Right atrium auricular region (tissue), 2 donors: ENCODE measurements around the gene DYRK2. TPM values are rescaled to one million over a fixed set of nuclear protein-coding genes. Genes with fewer than 3 reads are reported as not detected.

Experiments used
- DNase-seq: peaks from one replicate; pipeline ENCODE4 v3.0.0-alpha.2; 2019; ENCODE audit warnings: low spot score
- H3K27ac ChIP-seq, 2 donors: fragments of 200-600 bp; sonication (generic); 1 replicate in 1 of 2; 2 replicates in 1 of 2; pipeline ENCODE4 v1.5.1; 2016 to 2019
- H3K27me3 ChIP-seq, 2 donors: fragments of 200-600 bp; sonication (generic); one replicate each; pipeline versions ENCODE4 v1.5.1 to v1.6.0; 2017 to 2019
- H3K36me3 ChIP-seq: fragments of 200-600 bp; sonication (generic); one replicate; pipeline ENCODE4 v1.5.1; 2016
- H3K4me1 ChIP-seq, 2 donors: fragments of 200-600 bp; sonication (generic); one replicate each; pipeline versions ENCODE4 v1.5.1 to v1.6.0; 2017 to 2019
- H3K4me3 ChIP-seq, 2 donors: fragments of 200-600 bp; sonication (generic); 1 replicate in 1 of 2; 2 replicates in 1 of 2; pipeline ENCODE4 v1.5.1; 2017 to 2019; ENCODE audit warnings: mild to moderate bottlenecking in 1 of 2, moderate library complexity in 1 of 2
- H3K9me3 ChIP-seq, 2 donors: fragments of 200-600 bp; sonication (generic); one replicate each; pipeline ENCODE4 v1.5.1; 2019
- CTCF ChIP-seq, 2 donors: fragments of 200-600 bp; sonication (generic); IDR thresholded peaks; one replicate each; pipeline ENCODE4 v1.5.1; 2019; ENCODE audit warnings: antibody characterized with exemption in 2 of 2
- total RNA-seq, 2 donors: library from RNA; depleted of rRNA; stranded (reverse); fragments of >200 nt; gene quantifications; one replicate each; pipeline ENCODE4 v1.1.0, GENCODE V29; 2016

Gene DYRK2
- total RNA-seq, 2 donors from 2014 or later: 55.1 to 86.6 TPM

GRCh38 chr12:67692135-67692534, 43.6 kb downstream of the DYRK2 start:
- DNase-seq: no peak
- no peak overlapping the region for H3K27ac ChIP-seq
- H3K27me3 ChIP-seq: no peaks in the 10 kb centered on the region
- no peak for TF ChIP-seq CTCF (IDR thresholded peaks at IDR 0.05)
- H3K4me3 ChIP-seq: no peak overlapping the region
- H3K4me1 ChIP-seq: peaks cover 0 to 4% of the 10 kb centered on the region in 2 donors
- H3K9me3 ChIP-seq: no peaks in the 10 kb centered on the region
- no peaks in the 10 kb centered on the region for H3K36me3 ChIP-seq

- no peak for DNase-seq
Measured at GRCh38 chr12:67692966-67693365, 44.4 kb downstream of the DYRK2 start.

GRCh38 chr12:67693894-67694293, 45.3 kb downstream of the DYRK2 start:
- no peak for DNase-seq
- no peak for TF ChIP-seq CTCF (IDR thresholded peaks at IDR 0.05)
- Histone ChIP-seq H3K9me3 (no peaks in the 10 kb centered on the region), H3K27me3 (no peaks in the 10 kb centered on the region), H3K27ac (no peak overlapping the region), H3K36me3 (no peaks in the 10 kb centered on the region), H3K4me3 (no peak overlapping the region), H3K4me1 (peaks cover 0 to 11% of the 10 kb centered on the region in 2 donors)

More at GRCh38 chr12:67692966-67693365, 44.4 kb downstream of the DYRK2 start:
- no peak overlapping the region for H3K27ac ChIP-seq
- H3K36me3 ChIP-seq: no peaks in the 10 kb centered on the region
- H3K9me3 ChIP-seq: no peaks in the 10 kb centered on the region
- no peak for TF ChIP-seq CTCF (IDR thresholded peaks at IDR 0.05)
- no peak overlapping the region for H3K4me3 ChIP-seq
- no peaks in the 10 kb centered on the region for H3K27me3 ChIP-seq
- H3K4me1 ChIP-seq: peaks cover 0 to 4% of the 10 kb centered on the region in 2 donors

GRCh38 chr12:67694306-67694900, 45.9 kb downstream of the DYRK2 start:
- Histone ChIP-seq H3K9me3 (no peaks in the 10 kb centered on the region), H3K4me3 (no peak overlapping the region), H3K4me1 (peaks cover 0 to 15% of the 10 kb centered on the region in 2 donors), H3K36me3 (no peaks in the 10 kb centered on the region), H3K27ac (no peak overlapping the region), H3K27me3 (no peaks in the 10 kb centered on the region)
- no peak for TF ChIP-seq CTCF (IDR thresholded peaks at IDR 0.05)
- DNase-seq: no peak

GRCh38 chr12:67695974-67696373, 47.4 kb downstream of the DYRK2 start:
- Histone ChIP-seq H3K27me3 (no peaks in the 10 kb centered on the region), H3K4me3 (no peak overlapping the region), H3K27ac (no peak overlapping the region), H3K9me3 (no peaks in the 10 kb centered on the region), H3K4me1 (peaks cover 0 to 15% of the 10 kb centered on the region in 2 donors), H3K36me3 (no peaks in the 10 kb centered on the region)
- DNase-seq: no peak
- no peak for TF ChIP-seq CTCF (IDR thresholded peaks at IDR 0.05)

- no peak for TF ChIP-seq CTCF (IDR thresholded peaks at IDR 0.05)
Measured at GRCh38 chr12:67697443-67697842, 48.9 kb downstream of the DYRK2 start.

More at GRCh38 chr12:67697443-67697842, 48.9 kb downstream of the DYRK2 start:
- no peaks in the 10 kb centered on the region for H3K9me3 ChIP-seq
- no peaks in the 10 kb centered on the region for H3K27me3 ChIP-seq
- H3K27ac ChIP-seq: no peak overlapping the region
- no peak for DNase-seq
- no peak overlapping the region for H3K4me3 ChIP-seq
- H3K36me3 ChIP-seq: no peaks in the 10 kb centered on the region
- peaks cover 0 to 15% of the 10 kb centered on the region in 2 donors for H3K4me1 ChIP-seq
